Activated naive CD4-positive, alpha-beta T cell treated with anti-CD3 and anti-CD28 coated beads, Interleukin-2, amount 50 U/mL, for 72 hours (primary cell): ENCODE measurements around the gene THSD7A. TPM values are rescaled to one million over a fixed set of nuclear protein-coding genes. Genes with fewer than 3 reads are reported as not detected.

ENCODE experiments used
- ATAC-seq, 2 donors: fragments of 150-1000 bp; cut with Tn5 transposase; 2 replicates each; pipeline ENCODE4 v1.10.0; 2021; ENCODE audit warnings: mild to moderate bottlenecking in 2 of 2, moderate library complexity in 2 of 2
- DNase-seq, 2 donors: peaks; one replicate each; pipeline ENCODE4 v3.0.0; 2021 to 2022; ENCODE audit warnings: low spot score in 2 of 2
- H3K27ac Mint-ChIP-seq, 2 donors: one replicate each; pipeline ENCODE4 v1.8.0; 2022; ENCODE audit warnings: mild to moderate bottlenecking in 2 of 2, mixed read lengths in 2 of 2
- H3K36me3 Mint-ChIP-seq, 2 donors: one replicate each; pipeline ENCODE4 v1.8.0; 2022; ENCODE audit warnings: mixed read lengths in 2 of 2
- H3K9me3 Mint-ChIP-seq, 2 donors: one replicate each; pipeline ENCODE4 v1.8.0; 2022; ENCODE audit warnings: mixed read lengths in 2 of 2
- total RNA-seq, 2 donors: library from RNA; stranded (reverse); gene quantifications; one replicate each; pipeline ENCODE4 v1.2.3, GENCODE V29; 2022

THSD7A gene
- total RNA-seq, 2 donors from 2014 or later, result 0.02 TPM; not detected in 1

DNA sequence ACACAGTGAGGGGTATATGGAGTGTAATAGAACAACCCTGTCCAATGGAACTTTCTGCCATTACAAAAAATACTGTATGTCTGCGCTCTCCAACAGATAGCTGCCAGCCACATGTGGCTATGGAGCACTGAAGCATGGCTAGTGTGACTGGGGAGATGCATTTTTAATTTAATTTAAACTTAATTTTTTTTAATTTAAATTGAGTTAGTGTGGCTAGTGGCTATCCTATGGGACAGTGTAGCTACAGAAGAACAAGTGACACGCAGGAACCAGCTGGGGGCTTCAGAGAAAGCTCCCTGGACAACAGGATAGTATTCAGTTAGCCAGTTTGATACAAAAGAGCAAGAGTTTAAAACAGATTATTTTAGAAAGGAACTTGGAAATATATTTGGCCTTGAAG lies 408.0 kb downstream of the THSD7A start:
- no peak for DNase-seq
- ATAC-seq, result no peak
- Mint-ChIP-seq H3K27ac (no peak overlapping the region), H3K9me3 (peaks cover 7% of the 10 kb centered on the region in 2 donors), H3K36me3 (no peaks in the 10 kb centered on the region)

DNA sequence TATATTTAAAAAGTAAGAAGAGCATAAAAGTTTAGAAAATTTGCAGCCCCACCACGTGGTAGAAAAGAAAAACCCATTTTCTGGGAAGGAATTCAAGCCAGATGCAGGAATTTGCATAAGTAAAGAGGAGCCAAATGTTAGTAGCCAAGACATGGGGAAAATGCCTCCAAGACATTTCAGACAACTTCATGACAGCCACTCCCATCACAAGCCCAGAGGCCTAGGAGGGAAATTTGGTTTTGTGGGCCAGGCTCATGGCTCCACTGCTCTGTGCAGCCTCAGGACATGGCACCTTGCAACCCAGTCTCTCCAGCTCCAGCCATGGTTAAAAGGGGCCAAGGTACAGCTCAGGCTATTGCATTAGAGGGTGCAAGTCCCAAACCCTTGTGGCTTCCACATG lies 411.9 kb downstream of the THSD7A start:
- Mint-ChIP-seq H3K27ac (no peak overlapping the region), H3K36me3 (no peaks in the 10 kb centered on the region), H3K9me3 (peaks cover 7% of the 10 kb centered on the region in 2 donors)
- DNase-seq (no peak), ATAC-seq (no peak)

DNA sequence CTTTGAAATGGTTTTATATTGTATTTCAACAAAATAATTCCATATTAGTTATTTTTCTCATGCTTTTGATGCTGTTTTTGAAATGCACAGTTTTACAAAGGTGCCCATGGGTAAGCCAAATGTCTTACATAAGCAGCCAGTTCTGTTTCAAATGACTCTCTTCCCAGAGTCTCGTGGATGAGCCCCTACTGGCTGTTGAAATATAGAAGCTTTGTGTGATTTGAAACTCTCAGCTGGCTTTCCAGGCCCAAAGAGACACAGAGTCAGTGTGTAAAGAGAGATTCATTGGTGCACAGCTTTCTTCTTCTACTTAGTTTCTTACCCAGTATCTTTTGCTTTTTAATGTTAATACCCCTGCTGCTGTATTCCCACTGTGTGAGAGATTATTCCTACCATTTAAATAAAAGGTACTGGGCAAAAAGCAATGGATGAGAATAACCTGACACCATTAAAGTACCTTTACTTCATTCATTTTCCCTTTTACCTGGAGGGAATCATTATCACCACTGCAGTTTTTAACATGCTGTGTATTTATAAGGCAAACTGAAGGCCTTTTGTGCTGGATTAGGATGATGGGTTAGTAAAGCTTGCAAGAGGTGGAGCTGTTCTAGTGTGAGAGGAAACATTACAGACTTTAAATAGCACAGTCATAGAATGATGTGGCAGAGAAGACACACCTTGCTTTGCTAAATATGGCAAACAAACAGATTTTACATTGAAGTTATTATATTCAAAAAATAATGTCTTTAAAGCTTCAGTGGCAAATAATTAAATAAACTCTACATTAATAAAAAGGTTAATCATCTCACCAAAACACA lies 415.1 kb downstream of the THSD7A start:
- DNase-seq (no peak), ATAC-seq (no peak)
- Mint-ChIP-seq H3K9me3 (peaks cover 13 to 14% of the 10 kb centered on the region in 2 donors), H3K27ac (no peak overlapping the region), H3K36me3 (no peaks in the 10 kb centered on the region)

DNA sequence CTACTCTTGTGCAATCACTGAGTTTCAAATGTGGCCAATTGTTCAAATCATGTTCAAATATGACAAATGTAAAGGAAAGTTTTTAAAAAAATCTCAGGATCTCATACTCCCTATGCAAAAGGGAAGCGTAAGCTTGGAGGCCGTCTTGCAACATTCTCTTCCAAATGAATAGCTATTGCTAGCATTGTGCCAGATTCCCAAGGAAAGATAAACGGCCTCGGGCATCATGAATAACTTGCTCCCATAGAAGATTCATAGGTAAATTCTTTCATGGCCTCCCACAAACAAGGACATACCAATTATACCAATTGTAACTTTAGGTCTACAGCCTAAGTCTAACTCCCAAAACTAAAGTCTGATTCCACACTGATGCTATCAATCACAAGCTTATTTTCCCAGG lies 416.9 kb downstream of the THSD7A start:
- H3K36me3 Mint-ChIP-seq, result no peaks in the 10 kb centered on the region
- H3K27ac Mint-ChIP-seq, result no peak overlapping the region
- ATAC-seq, result no peak
- H3K9me3 Mint-ChIP-seq, result peaks cover 6 to 7% of the 10 kb centered on the region in 2 donors
- no peak for DNase-seq

DNA sequence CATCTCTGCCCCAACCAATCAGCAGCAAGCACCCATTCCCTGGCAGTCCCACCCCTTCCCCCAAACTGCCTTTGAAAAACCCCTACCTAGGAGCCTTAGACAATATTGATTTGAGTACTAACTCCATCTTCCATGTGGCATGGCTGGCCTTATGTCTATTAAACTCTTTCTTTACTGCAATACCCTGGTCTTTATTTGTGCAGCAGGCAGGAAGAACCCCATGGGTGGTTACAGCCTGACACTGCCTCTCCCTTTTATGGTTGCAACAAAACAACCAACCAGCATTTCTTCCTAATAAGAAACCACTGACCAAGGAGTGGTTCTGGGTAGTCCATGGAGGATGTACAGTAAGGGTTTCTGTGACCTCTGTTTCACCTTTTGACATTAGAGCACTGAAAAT lies 418.1 kb downstream of the THSD7A start:
- no peak for ATAC-seq
- Mint-ChIP-seq H3K36me3 (no peaks in the 10 kb centered on the region), H3K27ac (no peak overlapping the region), H3K9me3 (peaks cover 6 to 7% of the 10 kb centered on the region in 2 donors)
- no peak for DNase-seq

DNA sequence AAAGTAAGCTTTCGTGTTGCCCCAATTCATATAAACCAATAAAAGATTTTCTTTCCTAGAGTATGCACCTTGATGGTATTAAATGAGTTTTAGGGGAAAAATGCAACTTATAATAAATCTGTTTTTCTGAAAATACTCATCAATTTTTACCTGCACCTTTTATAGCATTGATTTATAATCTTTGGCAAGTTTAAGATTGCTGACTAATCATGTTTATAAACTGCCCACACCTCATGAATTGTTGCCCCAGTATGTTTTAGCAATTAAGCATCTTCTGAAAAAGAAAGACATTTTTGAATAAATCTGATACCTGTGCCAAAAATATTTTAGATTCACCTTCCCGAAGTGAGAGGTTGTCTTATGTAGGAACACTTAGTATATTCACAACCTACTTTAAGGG lies 420.0 kb downstream of the THSD7A start:
- H3K36me3 Mint-ChIP-seq, result no peaks in the 10 kb centered on the region
- H3K27ac Mint-ChIP-seq, result no peak overlapping the region
- ATAC-seq, result no peak
- no peak for DNase-seq
- peaks cover 6 to 7% of the 10 kb centered on the region in 2 donors for H3K9me3 Mint-ChIP-seq

DNA sequence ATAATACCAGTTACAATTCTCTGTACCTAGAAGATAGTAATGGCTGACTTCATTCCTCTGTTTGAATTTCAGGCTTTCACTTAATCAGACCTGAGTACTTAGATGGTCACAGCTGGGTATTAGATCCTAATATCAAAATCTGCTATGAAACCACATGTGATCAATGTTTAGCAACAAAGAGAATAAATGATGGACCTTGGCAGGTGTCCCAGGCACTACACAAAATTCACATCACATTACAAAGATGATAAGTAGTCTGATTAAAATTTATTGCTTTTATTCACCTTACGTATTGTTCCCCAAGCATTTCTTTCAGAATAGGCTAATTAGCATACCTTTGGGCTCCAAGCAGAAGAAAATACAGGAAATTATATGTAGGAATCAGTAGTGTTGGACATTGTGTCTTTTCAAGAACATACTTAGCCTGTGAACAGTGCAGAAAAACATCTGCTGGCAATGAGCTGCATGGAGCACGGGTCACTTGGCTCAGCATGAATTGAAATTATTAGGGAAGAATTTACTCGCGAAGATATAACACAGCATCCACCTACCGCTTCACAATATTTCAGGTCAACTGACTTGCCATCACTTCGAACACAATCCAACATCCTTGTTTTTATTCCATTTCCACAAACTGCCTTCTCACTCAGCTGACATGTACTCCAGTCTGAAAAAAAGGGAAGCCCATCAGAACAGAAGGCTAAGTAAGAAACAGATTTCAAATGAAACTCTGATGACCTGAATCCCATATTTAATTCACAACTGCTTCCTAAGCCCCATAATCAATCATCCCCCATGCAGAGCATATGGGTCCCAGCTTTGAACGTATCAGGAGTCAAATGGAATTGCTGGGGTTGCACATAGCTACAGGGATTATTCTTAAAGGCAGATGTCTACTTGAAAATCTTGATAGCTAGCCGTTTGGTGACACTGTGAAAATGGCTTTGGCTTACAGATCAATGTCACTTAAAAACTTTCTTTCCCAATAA lies 421.0 kb downstream of the THSD7A start:
- DNase-seq (no peak), ATAC-seq (no peak)
- Mint-ChIP-seq H3K27ac (no peak overlapping the region), H3K36me3 (no peaks in the 10 kb centered on the region), H3K9me3 (peaks cover 6 to 7% of the 10 kb centered on the region in 2 donors)

DNA sequence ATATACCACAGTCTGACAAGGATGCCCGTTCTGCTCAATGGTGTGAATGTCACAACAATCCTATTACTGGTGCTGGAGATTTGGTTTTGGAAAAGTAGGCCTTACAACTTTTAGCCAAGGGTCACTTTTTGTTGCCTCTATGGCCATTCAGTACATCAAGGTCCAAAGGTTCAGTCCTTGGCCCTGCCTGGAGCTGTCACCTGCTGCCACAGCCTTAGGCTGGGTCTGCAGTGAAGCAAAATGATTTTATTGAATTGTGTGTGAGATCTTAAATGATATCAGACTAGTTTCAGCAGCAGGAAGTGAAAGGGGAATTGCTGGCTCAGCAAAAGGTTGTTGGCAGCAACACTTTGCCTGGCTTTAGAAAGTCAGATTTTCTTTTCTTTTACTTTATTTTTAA lies 427.6 kb downstream of the THSD7A start:
- no peak overlapping the region for H3K27ac Mint-ChIP-seq
- H3K9me3 Mint-ChIP-seq, result no peaks in the 10 kb centered on the region
- no peak for ATAC-seq

DNA sequence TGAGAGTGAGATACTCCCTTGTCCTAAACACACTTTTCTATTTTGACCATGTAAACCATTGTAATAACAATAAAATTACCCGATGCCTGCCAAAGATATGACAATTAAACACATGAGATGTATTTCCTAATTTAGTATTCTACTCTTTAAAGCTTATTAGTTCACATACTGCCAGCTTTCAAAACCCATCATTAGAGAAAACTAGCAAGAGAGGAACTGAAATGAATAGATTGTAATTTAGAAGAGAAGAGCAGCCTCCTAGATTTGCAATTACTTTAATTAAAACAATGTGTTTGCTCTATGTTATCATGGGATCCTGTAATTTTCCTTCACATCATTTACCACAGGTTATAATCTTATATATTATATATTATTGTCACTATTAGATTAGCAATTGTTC lies 428.2 kb downstream of the THSD7A start:
- ATAC-seq, result no peak
- no peaks in the 10 kb centered on the region for H3K9me3 Mint-ChIP-seq

More for the DNA sequence above, 427.6 kb downstream of the THSD7A start:
- H3K36me3 Mint-ChIP-seq, result no peaks in the 10 kb centered on the region
- DNase-seq, result no peak

DNA sequence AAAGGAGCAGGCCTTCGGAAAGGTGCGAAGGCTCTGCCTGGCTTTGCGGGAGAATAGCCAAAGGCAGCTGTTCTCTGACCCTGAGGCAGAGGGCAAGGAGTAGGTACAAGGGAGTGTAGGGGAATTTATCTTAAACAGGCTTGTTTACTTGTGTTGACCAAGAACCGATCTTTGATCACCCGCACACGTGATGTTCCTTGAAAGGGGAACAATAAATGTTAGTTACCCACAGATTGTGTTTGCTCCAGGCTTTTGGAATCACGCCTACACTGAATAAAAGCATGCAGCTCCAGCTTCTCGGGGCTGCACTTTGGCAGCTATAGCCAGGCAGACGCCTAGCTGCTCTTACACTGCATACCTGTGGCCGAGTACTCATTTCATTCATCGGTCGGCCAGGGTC lies 437.6 kb downstream of the THSD7A start:
- Mint-ChIP-seq H3K27ac (no peak overlapping the region), H3K9me3 (peaks cover 8 to 10% of the 10 kb centered on the region in 2 donors), H3K36me3 (peaks cover 0 to 8% of the 10 kb centered on the region in 2 donors)
- DNase-seq, result no peak
- ATAC-seq, result no peak

More for the DNA sequence above, 428.2 kb downstream of the THSD7A start:
- no peaks in the 10 kb centered on the region for H3K36me3 Mint-ChIP-seq
- no peak for DNase-seq
- no peak overlapping the region for H3K27ac Mint-ChIP-seq

DNA sequence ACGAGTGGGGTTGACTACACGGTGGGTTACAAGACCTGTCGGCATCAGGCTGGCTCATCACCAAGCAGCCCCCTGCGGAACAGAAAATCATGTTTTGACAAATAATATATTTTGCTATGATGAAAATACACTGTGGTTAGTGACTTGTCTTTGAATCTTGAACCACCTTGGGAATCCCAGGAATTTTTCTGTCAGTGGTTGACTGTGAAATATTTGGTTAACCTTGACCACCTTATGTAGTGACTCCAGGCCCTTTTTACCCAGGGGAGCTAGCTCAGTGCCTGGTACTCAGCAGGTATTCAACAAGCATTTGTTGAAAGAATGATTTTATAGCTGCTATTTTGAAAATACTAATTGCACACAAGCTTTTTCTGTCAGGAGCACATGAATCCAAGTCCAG lies 452.4 kb downstream of the THSD7A start:
- no peak for ATAC-seq
- H3K27ac Mint-ChIP-seq, result no peak overlapping the region
- DNase-seq, result no peak
- H3K9me3 Mint-ChIP-seq, result no peaks in the 10 kb centered on the region
- H3K36me3 Mint-ChIP-seq, result no peaks in the 10 kb centered on the region

DNA sequence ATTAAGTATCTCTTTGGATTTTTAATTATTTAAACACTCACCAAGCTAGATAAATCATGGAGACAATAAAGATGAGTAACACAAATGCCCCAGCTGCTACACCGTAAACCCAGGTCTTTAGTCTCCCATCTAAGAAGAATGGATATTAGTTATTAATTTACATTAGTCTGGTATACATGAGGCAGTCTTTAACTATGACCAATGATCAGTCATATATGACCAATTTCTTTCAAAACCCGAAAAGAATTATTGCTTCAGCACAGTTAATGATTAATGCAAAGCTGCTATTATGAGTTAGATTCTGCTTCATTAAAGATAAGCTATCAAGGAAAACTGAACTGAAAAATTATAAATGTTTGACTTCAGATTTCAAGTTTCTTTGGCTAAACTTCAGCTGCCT lies 455.5 kb downstream of the THSD7A start:
- Mint-ChIP-seq H3K27ac (no peak overlapping the region), H3K9me3 (no peaks in the 10 kb centered on the region)
- ATAC-seq, result no peak

DNA sequence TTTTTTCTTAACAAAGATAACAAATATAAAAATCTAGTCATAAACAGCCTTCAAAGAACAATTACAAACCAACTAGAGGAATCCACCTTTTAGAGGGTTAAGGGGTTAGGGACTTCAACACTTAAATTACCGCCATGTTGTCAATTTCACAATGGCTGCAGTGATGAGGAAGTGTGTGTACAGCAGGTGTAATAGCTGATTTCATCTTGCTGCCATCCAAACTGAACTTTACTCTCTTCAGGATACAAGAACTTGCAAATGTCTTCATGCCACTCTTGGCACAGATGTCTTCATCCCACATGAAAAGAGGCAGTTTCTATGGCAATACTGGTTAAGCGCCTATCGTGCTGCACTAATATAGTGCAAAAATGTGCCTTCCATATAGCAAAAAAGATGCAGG lies 457.4 kb downstream of the THSD7A start:
- Mint-ChIP-seq H3K9me3 (no peaks in the 10 kb centered on the region), H3K36me3 (no peaks in the 10 kb centered on the region), H3K27ac (no peak overlapping the region)
- DNase-seq, result no peak
- no peak for ATAC-seq

More for the DNA sequence above, 455.5 kb downstream of the THSD7A start:
- H3K36me3 Mint-ChIP-seq, result no peaks in the 10 kb centered on the region
- DNase-seq, result no peak

DNA sequence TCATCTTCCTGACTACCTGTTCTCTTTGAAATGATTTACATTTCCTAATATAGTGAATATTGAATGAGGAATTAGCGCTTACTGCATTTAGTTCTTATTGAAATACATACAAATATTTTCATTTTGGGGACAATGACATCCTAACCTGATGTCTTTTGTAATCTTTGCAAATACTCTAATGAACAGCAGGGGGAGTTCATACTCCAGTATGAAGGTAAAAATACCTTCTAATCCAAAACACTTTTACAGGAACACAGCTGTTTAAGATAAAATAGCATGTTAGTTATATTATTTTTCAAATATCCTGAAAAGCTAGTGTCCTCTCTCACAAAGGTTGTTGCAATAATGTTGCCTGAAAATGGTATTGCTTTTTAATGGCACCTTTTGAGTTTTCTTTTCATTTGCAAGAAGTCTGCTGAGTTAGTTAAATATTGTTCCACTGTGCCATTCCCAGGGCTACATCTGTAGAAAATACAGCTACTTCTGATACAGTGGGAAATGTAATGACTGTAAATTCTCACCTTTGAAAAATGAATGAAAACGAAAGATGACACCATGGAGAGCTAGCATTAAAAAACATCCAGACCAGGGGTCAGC lies 458.4 kb downstream of the THSD7A start:
- Mint-ChIP-seq H3K36me3 (no peaks in the 10 kb centered on the region), H3K9me3 (no peaks in the 10 kb centered on the region), H3K27ac (no peak overlapping the region)
- no peak for DNase-seq
- no peak for ATAC-seq

DNA sequence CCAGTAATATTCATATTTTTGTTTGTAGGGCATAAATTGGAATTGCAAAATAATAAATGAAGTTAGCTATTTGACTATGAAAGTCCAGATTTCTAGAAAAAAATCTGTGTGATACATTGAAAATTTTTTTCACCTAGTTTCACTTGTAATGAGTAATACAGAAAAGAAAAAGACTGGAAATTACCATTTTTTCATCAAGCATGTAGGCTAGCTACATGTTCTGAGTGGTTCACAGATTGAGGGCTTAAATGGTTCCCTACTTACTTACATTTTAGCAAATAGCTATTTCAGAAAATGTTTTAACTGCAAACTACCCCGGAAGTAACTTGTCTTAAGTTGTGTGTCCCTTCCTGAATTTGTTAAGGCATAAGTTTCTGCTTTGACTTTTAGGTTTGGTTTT lies 462.3 kb downstream of the THSD7A start:
- ATAC-seq, result no peak
- Mint-ChIP-seq H3K36me3 (no peaks in the 10 kb centered on the region), H3K9me3 (no peaks in the 10 kb centered on the region), H3K27ac (no peak overlapping the region)
- DNase-seq, result no peak

DNA sequence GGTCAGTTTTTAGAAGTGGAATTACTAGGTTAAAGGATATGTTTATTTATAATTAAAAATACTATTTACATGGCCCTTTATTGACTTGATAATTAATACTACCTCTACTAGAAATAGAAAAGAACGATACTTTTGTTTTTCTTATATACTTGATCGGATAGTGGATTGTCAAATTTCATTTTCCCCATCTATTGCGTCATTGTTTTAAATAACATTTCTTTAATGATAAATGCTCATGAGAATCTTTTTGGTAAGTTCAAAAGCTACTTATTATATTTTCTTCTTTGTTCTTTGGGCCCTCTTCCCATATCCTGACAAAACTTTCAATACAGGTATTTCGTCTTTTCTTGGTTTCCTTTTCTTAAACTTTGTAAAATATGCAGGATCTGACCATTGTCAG lies 465.9 kb downstream of the THSD7A start:
- Mint-ChIP-seq H3K27ac (no peak overlapping the region), H3K36me3 (no peaks in the 10 kb centered on the region), H3K9me3 (no peaks in the 10 kb centered on the region)
- DNase-seq, result no peak
- ATAC-seq, result no peak

DNA sequence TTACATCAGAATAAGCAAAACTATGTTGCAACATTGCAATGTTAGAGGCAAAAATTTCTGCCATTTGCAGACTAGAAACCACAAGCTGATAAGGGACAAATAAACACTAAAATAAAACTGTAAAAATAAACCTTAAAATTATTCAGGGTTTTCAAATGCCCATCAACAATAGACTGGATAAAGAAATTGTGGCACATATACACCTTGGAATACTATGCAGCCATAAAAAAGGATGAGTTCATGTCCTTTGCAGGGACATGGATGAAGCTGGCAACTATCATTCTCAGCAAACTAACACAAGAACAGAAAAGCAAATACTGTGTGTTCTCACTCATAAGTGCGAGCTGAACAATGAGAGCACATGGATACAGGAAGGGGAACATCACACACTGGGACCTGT lies 473.4 kb downstream of the THSD7A start:
- DNase-seq, result no peak
- no peak overlapping the region for H3K27ac Mint-ChIP-seq

More for the DNA sequence above, 473.4 kb downstream of the THSD7A start:
- Mint-ChIP-seq H3K9me3 (no peaks in the 10 kb centered on the region), H3K36me3 (no peaks in the 10 kb centered on the region)
- ATAC-seq, result no peak
